ENCODE results near the gene USP7.
"Not testable (repeated sequence)": the region's sequence is repeated elsewhere in the genome, so short reads cannot be mapped to it uniquely, and the experiment has no call there.

The USP7 gene

DNA sequence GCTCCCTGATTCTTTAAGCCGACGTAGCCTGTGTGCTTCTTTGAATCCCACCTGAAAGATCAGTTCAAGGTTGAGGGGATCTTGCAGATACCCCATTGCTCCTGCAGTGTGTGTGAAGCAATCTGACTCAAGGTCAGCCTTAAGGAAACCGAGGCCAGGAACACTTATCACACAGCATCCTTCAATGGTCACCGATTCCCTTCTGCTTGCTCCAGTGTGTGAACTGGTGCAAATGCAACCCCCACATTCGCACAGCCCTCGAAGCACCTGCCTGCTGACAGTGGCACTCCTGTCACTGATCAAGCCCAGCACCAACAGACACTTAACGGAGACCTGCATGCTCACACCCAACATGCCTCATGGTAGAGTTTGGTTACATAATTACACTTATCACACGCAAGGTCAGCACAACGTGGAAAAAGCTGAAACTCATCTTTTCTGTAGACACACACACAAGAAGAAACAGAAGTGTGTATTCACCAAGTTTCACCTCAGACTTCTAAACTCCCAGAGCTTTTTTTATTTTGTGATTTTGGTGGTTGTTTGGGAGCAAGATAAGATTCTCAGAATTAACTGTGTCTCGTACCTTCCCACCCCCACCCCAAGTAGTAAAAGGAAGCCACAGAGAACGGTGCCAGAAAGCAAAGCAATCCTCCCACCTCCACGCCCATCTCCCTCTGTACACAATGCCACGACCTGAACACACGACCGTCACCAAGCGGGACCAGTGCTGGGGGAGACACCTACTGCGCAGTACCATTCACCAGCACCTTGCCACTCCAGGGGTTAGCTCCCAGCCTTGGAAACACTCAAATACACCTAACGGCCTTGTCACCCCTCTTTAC is 44.4 kb downstream of the USP7 start:
- no peak for DNase-seq (ENCODE audit: low read depth)
- TF ChIP-seq, protein P1, sequence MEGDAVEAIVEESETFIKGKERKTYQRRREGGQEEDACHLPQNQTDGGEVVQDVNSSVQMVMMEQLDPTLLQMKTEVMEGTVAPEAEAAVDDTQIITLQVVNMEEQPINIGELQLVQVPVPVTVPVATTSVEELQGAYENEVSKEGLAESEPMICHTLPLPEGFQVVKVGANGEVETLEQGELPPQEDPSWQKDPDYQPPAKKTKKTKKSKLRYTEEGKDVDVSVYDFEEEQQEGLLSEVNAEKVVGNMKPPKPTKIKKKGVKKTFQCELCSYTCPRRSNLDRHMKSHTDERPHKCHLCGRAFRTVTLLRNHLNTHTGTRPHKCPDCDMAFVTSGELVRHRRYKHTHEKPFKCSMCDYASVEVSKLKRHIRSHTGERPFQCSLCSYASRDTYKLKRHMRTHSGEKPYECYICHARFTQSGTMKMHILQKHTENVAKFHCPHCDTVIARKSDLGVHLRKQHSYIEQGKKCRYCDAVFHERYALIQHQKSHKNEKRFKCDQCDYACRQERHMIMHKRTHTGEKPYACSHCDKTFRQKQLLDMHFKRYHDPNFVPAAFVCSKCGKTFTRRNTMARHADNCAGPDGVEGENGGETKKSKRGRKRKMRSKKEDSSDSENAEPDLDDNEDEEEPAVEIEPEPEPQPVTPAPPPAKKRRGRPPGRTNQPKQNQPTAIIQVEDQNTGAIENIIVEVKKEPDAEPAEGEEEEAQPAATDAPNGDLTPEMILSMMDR (IDR thresholded peaks at IDR 0.05; ENCODE audit: insufficient read depth, low read depth, low read length, missing control alignments): no peak
- H3K4me3 ChIP-seq (ENCODE audit: low read depth, low read length): no peak overlapping the region

DNA sequence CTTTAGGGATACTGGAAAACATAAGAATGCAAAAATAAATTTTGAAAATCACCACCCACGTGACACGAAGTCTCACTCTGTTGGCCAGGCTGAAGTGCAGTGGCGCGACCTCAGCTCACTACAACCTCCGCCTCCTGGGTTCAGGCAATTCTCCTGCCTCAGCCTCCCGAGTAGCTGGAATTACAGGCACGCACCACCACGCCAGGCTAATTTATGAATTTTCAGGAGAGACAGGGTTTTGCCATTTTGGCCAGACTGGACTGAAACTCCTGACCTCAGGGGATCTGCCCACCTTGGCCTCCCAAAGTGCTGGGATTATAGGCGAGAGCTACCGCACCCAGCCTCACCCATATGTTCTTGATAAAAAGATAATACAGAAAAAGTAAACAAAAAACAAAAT is 46.4 kb downstream of the USP7 start:
- not testable (repeated sequence) for H3K4me3 ChIP-seq (ENCODE audit: low read depth, low read length); DNase-seq (ENCODE audit: low read depth)

- TF ChIP-seq, protein P1 (IDR thresholded peaks at IDR 0.05; ENCODE audit: insufficient read depth, low read depth, low read length, missing control alignments): no peak
- no peak for DNase-seq (ENCODE audit: low read depth)
- H3K4me3 ChIP-seq (ENCODE audit: low read depth, low read length): no peak overlapping the region
Measured at GRCh38 chr16:8916541-8917225, 47.0 kb downstream of the USP7 start.

DNA sequence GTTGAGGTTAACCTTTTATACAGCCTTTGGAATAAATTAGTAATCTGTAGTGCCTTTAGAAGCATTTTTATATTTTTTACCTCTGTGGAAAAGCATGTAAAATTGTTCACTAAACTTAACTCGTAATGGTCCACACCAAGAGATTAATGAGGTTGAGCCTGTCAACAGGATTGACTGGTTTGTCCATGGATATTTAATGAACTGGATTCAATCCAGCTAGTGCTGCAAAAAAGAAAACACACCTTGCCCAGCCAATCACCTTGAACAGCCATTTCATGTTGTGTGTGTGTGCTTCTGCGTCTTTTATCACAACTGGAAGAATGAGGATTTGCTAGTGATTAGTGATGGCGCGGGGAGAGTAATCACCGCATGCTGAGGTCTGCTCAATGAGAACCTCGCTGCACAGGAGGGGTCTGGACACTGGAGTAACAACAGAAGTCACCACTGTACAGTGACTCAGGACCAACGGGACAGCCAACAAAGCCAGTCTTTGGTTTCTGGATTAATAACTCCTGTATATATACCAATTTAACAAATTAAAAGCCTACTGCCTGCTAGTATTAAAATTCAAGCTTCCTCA is 47.9 kb downstream of the USP7 start:
- no peak for DNase-seq (ENCODE audit: low read depth)
- no peak overlapping the region for H3K4me3 ChIP-seq (ENCODE audit: low read depth, low read length)
- TF ChIP-seq, protein P1 (IDR thresholded peaks at IDR 0.05; ENCODE audit: insufficient read depth, low read depth, low read length, missing control alignments): no peak

DNA sequence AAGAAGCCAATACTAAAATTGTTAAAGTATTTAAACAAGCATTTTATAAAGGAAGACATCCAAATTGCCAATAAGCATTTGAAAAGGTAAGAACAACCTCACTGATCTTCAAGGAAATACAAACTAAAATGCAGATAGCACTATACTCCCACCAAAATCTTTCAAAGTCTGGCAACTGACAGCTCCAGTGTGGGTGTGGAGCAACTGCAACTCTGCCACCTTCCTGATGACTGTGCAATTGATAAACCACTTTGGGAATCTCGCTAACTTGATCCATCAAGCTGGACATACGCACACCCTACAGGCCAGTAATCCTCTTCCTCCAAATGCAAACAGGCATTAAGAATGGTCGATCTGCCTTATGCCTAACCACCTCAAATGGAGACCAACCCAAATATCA is 49.6 kb downstream of the USP7 start:
- no peak overlapping the region for H3K4me3 ChIP-seq (ENCODE audit: low read depth, low read length)
- no peak for DNase-seq (ENCODE audit: low read depth)
- TF ChIP-seq, protein P1 (IDR thresholded peaks at IDR 0.05; ENCODE audit: insufficient read depth, low read depth, low read length, missing control alignments): no peak

DNA sequence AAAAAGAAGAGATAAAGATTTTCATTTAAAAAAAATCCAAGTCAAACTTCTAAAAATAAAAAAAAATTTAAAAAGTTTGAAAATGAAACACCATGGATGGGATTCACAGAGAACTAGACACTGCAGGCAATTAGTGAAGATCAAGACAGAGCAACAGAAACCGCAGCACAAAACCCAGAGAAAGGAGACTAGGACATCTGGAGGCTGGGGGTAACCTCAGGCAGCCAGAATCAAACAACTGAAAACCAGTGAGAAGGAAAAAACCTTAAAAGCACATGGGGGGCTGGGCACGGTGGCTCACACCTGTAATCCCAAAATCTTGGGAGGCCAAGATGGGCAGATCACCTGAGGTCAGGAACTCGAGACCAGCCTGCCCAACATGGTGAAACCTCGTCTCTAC is 50.9 kb downstream of the USP7 start:
- TF ChIP-seq, protein P1 (IDR thresholded peaks at IDR 0.05; ENCODE audit: insufficient read depth, low read depth, low read length, missing control alignments): no peak
- no peak for DNase-seq (ENCODE audit: low read depth)
- H3K4me3 ChIP-seq (ENCODE audit: low read depth, low read length): no peak overlapping the region

- no peak overlapping the region for H3K4me3 ChIP-seq (ENCODE audit: low read depth, low read length)
- DNase-seq (ENCODE audit: low read depth): no peak
- TF ChIP-seq, protein P1 (IDR thresholded peaks at IDR 0.05; ENCODE audit: insufficient read depth, low read depth, low read length, missing control alignments): no peak
Measured at GRCh38 chr16:8910811-8911210, 52.9 kb downstream of the USP7 start.
